GM12891 (cell line): ENCODE measurements around the gene KIAA1958. TPM values are rescaled to one million over a fixed set of nuclear protein-coding genes. Genes with fewer than 3 reads are reported as not detected.

ENCODE experiments used
- DNase-seq: peaks from one replicate; pipeline ENCODE4 v3.0.0; 2011; ENCODE audit warnings: low spot score; ENCODE audit not compliant: insufficient read length
- FAIRE-seq: peaks from 2 replicates; lab custom pipeline; 2011; peaks lifted over from hg19 to GRCh38; lab: Jason Lieb, UNC
- PAX5 ChIP-seq: IDR thresholded peaks from 2 replicates; pipeline ENCODE4 v1.6.1; 2011; ENCODE audit warnings: low read length, moderate library complexity, mild to moderate bottlenecking; ENCODE audit not compliant: insufficient read depth, severe bottlenecking
- POLR2A ChIP-seq: IDR thresholded peaks from 2 replicates; pipeline ENCODE4 v1.6.1; 2011; ENCODE audit warnings: low read depth, low read length, control low read depth
- POLR2AphosphoS5 ChIP-seq: IDR thresholded peaks from 2 replicates; pipeline ENCODE4 v1.6.1; 2011; ENCODE audit warnings: low read depth, low read length, control low read depth
- POU2F2 ChIP-seq: IDR thresholded peaks from 2 replicates; pipeline ENCODE4 v1.6.1; 2011; ENCODE audit warnings: low read depth, mild to moderate bottlenecking, control low read depth, low read length, moderate library complexity
- SPI1 ChIP-seq: IDR thresholded peaks from 2 replicates; pipeline ENCODE4 v1.6.1; 2011; ENCODE audit warnings: low read depth, low read length, control low read depth
- TAF1 ChIP-seq: IDR thresholded peaks from 2 replicates; pipeline ENCODE4 v1.6.1; 2011; ENCODE audit warnings: low read depth, low read length, control low read depth
- polyA plus RNA-seq: library from polyadenylated mRNA; unstranded; fragments of >200 nt; gene quantifications from one replicate; pipeline ENCODE4 v1.2.1, GENCODE V29; 2012; ENCODE audit warnings: low read depth, missing spikeins, inconsistent platforms; ENCODE audit not compliant: missing spikeins

KIAA1958 gene, protein sequence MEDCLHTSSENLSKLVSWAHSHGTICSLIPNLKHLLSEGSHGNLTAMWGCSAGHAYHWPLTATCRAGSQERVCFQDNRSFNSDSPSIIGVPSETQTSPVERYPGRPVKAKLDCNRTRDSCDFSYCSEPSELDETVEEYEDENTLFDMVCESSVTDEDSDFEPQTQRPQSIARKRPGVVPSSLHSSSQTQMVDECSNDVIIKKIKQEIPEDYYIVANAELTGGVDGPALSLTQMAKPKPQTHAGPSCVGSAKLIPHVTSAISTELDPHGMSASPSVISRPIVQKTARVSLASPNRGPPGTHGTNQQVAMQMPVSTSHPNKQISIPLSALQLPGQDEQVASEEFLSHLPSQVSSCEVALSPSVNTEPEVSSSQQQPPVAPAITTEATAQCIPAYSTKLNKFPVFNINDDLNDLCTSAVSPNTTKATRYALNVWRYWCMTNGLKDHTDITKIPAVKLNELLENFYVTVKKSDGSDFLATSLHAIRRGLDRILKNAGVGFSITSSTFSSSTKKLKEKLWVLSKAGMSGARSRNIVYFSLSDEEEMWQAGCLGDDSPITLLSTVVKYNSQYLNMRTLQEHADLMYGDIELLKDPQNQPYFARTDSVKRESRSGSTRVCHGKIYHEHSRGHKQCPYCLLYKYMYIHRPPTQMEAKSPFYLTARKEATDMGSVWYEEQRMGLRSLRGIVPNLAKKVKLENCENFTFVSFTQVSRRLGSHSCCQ
- 2.4 TPM for polyA plus RNA-seq

DNA sequence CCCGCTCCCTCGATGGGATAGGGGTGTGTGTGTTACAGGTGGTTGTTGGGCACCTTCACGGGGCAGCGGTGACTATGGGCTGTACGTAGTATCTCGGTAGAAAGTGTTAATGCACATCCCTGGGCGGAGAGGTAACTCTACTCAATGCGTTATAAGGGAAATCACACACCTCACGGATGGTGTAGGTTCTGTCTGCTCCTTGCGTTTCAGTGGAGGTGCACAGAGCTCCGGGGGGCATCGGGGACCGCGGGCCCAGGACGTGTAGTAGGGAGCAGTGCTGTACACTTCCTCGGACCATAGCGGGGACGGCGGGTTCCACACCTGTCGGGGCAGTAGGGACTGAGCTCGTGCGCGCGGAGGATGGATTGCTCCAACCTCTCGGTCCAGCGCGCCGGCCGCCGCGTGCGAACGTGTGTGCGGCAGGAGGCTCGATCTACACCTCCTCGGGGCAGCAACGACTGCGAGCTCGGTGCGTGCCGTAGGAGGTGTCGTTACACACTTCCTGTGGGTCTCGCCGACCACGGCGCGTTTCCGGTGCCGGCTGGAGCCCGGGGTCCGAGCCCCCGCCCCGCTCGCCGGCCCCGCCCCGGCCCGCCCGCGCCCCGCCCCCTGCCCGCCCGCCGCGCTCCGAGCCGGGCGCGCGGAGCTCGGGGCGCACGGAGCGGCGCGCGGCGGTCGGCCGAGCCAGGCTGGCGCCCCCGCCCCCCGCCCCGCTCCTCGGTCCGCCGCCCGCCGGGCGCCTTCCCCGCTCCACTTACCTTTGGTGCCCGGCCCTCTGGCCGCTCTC lies at the start of gene KIAA1958:
Gene KIAA1958, plus strand, starts transcription at position 607 of the 787 bp plus-strand sequence. CDS start 87,254 bp downstream, outside the sequence.
- DNase-seq (peak; percentile 86), FAIRE-seq (peak; percentile 98)
- TF ChIP-seq POU2F2 (0 out of 2 replicates have a peak, but pooled peaks have one; percentile 36), SPI1 (no peak), TAF1 (peak; percentile 85), POLR2A (peak; percentile 94), PAX5 (no peak), POLR2AphosphoS5 (peak; percentile 96)

DNA sequence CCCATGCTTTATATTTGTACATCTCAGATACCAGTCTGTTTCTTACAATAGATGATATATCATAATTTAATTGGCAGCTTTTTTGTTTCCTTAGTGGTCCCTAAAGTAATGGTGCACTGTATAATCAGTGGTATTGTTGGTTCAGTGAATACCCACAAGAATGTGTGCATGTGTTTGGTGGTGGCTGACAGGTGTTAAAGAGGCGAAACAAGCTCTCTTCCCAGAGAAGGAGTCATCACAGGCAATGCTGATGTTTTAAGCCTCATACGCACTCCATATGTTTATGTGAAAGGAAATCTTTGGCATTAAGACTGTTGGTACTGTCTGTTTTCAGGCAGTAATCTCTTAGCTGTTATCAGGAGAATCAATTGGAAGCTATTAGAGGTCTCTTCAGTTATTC lies 49.2 kb upstream of the KIAA1958 start:
- DNase-seq (no peak), FAIRE-seq (no peak)
- TF ChIP-seq POU2F2 (no peak), TAF1 (no peak), POLR2A (no peak), PAX5 (no peak), POLR2AphosphoS5 (no peak), SPI1 (no peak)

DNA sequence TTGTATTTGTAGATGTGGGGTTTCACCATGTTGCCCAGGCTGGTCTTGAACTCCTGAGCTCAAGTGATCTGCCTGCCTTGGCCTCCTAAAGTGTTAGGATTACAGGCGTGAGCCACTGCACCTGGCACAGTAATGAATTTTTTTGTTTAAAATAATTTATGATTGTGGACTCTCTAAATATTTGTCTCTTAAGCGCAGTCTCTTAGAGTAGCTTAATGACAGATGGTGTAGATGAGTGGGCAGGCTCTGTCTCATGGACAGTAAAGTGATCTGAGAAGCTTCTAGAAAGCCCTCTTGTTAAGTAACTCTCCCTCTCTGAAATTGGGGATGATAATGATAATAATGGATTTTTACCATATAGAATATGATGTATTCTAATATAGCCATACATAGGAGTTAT lies 47.5 kb upstream of the KIAA1958 start:
- no peak for DNase-seq
- FAIRE-seq = no peak
- no peak for TF ChIP-seq POLR2A
- no peak for TF ChIP-seq POLR2AphosphoS5
- no peak for TF ChIP-seq TAF1
- TF ChIP-seq POU2F2 = no peak
- no peak for TF ChIP-seq SPI1

DNA sequence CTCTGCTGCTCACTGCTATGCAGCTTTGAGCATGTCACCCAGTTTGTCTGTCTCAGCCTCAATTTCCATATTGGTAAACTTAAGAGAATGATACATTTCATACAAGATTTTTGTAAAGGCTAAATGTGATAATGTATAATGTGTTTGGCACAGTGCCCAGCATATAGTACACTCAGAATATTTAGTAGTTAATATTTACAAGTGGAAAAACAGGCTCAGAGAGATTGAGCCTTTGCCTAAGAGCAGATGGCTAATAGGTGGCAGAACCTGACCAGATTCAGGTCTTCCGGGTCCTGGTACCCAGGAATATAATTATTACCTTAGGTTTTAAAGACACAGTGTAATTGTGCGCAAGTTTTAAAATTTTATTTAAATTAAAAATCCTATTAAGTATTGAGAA lies 46.8 kb upstream of the KIAA1958 start:
- FAIRE-seq (no peak), DNase-seq (no peak)

DNA sequence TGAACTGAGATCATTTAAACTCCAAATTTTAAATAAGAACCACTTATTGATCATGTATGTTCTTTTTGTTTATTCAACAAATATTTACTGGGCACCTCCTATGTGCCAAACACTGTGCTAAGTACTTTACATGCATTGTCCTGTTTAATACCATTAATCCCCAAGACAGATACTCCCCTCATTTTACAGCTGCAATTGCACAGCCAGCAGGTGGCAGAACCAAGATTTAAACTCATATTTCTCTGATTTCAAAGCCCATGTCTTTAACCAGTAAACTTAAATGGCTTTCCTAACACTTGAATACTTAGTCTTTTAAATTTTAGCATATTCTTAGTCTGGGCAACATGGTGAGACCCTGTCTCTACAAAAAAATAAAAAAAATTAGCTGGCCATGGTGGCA lies 43.4 kb upstream of the KIAA1958 start:
- TF ChIP-seq POLR2A (no peak), POLR2AphosphoS5 (no peak), POU2F2 (no peak), TAF1 (no peak), PAX5 (no peak), SPI1 (no peak)
- FAIRE-seq = no peak
- DNase-seq = no peak

More for the DNA sequence above, 46.8 kb upstream of the KIAA1958 start:
- TF ChIP-seq SPI1 = no peak
- TF ChIP-seq PAX5 = no peak
- no peak for TF ChIP-seq POU2F2
- TF ChIP-seq POLR2A = no peak

DNA sequence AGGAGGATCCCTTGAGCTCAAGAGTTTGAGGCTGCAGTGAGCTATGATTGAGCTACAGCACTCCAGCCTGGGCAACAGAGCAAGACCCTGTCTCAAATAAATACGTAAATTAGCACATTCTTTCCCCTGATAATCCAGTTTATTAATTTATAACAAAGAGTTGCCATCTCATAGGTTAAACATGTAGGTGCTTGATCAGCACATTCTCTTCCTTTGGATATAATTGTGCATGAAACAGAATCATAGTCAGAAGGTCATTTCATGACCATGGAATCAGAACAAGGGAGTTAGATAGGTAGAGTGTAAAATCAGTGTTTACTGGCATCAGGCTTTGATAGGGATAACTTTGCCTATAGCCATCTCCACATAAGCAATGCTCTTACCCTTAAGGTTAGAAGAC lies 43.0 kb upstream of the KIAA1958 start:
- no peak for FAIRE-seq
- TF ChIP-seq SPI1 (no peak), PAX5 (no peak), POLR2A (no peak), TAF1 (no peak)
- no peak for DNase-seq

DNA sequence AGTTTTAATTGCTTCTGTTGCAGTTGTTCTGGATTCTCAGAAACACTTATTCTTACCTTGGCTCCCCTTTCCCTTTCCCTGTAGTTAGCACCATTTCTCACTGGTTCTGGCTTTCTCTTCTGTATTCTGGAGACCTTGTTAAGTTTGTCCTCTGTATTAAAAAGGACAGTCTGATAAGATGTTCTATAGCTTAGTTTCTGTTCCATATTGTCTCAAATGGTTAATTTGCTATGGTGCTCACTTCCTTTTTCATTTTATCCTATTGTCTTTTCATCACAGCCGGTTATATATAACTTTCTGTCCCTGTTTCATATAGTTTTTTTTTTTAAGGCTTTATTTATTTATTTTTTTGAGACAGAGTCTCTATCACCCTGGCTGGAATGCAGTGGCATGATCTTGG lies 41.4 kb upstream of the KIAA1958 start:
- no peak for FAIRE-seq
- no peak for DNase-seq
- TF ChIP-seq PAX5 = no peak
- TF ChIP-seq SPI1 = peak; percentile 61; the same call in 1 of the 2 replicates

DNA sequence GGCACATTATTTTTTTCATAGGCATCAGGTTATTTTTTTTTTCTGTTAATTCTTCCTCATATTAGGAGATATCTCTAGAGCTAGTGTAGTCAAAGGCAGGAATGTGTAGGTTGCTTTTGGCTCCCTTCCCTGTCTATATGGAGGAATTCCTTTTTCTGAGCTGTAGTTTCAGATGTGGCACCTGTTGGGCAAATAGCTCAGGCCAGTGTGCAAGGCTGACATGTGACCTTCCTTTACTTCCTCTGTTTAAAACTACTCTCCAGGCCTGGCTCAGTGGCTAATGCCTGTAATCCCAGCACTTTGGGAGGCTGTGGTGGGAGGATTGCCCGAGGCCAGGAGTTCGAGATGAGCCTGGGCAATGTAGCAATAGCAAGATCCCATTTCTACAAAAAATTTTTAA lies 40.5 kb upstream of the KIAA1958 start:
- DNase-seq (no peak), FAIRE-seq (peak; percentile 64)
- TF ChIP-seq TAF1 (no peak), PAX5 (no peak), SPI1 (no peak), POU2F2 (no peak), POLR2A (no peak), POLR2AphosphoS5 (no peak)

DNA sequence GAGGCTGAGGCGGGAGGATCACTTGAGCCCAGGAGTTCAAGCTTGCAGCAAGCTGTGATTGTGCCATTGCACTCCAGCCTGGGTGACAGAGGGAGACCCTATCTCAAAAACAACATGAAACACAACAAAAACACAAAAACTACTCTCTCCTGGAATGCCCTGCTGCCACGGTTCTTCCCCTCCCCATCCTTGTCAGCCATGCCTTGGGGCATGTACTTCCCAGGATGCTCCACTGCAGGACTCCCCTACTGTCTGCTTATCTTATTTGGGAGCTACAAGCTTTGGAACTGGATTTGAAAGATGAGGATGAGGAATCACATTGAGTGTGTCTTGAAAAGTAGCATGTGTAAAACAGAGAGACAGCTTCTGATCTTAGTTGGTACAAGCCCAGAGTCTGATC lies 40.1 kb upstream of the KIAA1958 start:
- DNase-seq = no peak
- no peak for FAIRE-seq
- TF ChIP-seq POLR2A (no peak), SPI1 (no peak), PAX5 (no peak), POLR2AphosphoS5 (no peak), POU2F2 (no peak), TAF1 (no peak)
